Activated CD8-positive, alpha-beta memory T cell treated with anti-CD3 and anti-CD28 coated beads, Interleukin-2, amount 50 U/mL, for 1 hour (primary cell): ENCODE results near the gene ZSCAN26.
"Not testable (repeated sequence)": the region's sequence is repeated elsewhere in the genome, so short reads cannot be mapped to it uniquely, and the experiment has no call there.

ENCODE experiments used
- DNase-seq: peaks from one replicate; pipeline ENCODE4 v3.0.0-alpha.2; 2020; ENCODE audit errors: extremely low read depth

The ZSCAN26 gene

GRCh38 chr6:28257042-28257441 is 9.9 kb upstream of the ZSCAN26 start:
- DNase-seq = no peak

GRCh38 chr6:28258877-28259777 is 7.8 kb upstream of the ZSCAN26 start, which contains the start of gene NKAPL:
NKAPL (plus strand) TSS chr6:28259297; CDS start chr6:28259372, 75 bp downstream.
- DNase-seq = no peak

GRCh38 chr6:28263922-28264321 is 3.0 kb upstream of the ZSCAN26 start:
- DNase-seq = no peak

DNA sequence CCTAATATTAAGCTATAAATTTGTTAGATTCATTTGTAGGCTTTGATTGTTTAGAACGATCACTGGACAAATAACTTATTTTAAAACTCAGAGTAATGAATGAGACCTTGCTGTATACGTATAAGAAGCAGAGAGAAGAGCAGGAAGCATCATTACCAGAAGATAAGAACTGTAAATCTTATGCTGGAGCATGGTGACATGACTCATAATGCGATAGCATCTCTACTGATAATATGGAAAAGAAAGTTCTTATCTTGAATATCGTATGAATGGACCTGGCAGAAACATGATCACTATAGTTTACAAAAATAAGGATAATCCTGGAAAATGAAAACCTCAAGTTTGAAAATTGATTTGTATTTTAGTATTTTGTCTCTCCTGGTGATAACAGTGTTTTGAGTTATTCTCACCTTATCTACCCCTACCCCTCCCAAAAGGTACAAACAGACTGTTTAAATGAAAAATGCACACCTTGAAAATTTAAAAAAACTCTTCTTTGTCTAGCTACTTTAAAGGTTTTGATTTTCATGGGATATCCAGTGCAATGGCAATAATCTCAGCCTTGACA is 2.0 kb upstream of the ZSCAN26 start:
- DNase-seq = no peak

DNA sequence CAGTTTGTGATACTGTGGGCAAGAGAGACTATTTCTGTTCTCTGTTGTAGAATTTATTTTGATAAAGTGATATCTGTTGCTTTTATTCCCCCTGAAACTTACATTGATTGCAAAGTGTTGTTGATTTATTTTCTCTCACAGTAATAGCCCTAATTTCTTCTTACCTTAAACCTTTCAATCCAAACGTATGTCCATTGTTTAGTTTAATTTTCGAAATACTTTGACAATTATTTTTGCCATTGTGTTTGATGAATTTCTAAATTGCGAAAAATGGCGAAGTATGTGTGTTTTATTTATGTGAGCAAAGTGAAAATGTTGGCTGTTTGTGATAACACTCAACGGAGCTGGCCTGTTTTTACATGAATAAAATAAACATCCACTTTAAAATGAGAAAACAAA is 381 bp upstream of the ZSCAN26 start:
- DNase-seq = no peak

DNA sequence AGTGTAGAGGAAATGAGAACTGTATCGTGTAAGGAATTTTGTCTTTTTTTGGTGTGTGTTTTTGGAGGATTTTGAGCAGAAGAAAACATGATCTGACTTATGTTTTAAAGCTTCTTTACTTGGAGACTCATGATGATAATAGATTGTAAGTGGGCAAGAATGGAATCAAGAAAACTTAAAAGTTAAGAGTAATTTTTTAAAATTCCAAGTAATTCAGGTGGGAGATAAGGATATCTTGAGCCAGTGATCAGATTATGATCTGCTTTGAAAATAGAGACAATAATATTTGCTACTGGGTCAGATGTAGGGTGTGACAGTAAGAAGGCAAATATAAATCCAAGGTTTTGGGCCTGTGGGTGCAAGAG is 734 bp downstream of the ZSCAN26 start:
- no peak for DNase-seq

- no peak for DNase-seq
Observed at GRCh38 chr6:28269492-28269891, 2.5 kb downstream of the ZSCAN26 start.

DNA sequence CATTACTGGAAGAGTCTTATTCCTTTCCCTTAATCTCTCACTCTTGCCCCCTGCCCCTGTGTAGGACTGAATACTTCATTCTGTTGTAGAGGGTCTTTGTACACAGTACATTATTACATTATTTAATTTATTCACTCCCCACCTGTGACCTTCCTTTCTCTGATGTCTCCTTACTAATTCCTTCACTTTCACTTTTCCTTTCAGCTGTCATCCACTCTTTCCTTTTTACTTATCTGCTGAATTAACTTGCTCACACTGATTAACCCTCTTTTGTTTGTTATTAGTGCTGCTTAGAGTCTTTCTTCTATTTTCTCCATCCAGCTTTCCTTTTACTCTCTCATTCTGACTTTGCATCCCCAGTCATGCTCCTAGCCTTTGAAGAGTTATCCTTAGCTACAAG is 7.9 kb downstream of the ZSCAN26 start:
- DNase-seq = no peak

GRCh38 chr6:28277746-28278145 is 10.8 kb downstream of the ZSCAN26 start:
- DNase-seq = no peak

DNA sequence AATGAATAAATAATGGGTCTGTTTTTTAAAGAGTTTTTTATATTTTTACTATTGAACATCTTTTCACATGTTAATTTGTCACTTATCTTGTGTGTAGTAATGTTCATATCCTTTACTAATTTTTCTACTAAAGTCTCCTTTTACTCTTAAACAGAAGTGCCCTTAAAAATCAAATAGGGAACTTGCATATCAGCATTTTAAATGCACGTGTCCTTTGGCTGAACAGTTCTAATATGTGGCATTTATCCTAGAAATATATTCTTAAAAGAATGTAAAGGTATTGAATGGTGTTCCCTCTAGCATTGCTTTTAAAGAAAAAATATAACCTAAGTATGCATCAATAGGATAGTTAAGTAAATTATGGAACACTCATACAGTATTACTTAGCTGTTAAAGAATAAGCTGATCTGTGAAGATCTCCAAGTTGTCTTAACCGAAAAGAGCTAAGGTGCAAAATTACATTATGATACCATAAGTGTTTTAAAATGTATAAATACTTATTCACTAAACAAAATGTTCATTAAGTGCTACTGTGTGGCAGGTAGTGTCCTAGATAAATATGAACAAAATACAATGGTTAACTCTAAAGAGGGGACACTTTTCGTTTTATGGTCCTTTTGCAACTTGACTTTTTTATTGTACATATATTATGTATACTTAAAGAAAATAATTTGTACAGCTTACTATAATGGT is 13.8 kb downstream of the ZSCAN26 start:
- DNase-seq = no peak

DNA sequence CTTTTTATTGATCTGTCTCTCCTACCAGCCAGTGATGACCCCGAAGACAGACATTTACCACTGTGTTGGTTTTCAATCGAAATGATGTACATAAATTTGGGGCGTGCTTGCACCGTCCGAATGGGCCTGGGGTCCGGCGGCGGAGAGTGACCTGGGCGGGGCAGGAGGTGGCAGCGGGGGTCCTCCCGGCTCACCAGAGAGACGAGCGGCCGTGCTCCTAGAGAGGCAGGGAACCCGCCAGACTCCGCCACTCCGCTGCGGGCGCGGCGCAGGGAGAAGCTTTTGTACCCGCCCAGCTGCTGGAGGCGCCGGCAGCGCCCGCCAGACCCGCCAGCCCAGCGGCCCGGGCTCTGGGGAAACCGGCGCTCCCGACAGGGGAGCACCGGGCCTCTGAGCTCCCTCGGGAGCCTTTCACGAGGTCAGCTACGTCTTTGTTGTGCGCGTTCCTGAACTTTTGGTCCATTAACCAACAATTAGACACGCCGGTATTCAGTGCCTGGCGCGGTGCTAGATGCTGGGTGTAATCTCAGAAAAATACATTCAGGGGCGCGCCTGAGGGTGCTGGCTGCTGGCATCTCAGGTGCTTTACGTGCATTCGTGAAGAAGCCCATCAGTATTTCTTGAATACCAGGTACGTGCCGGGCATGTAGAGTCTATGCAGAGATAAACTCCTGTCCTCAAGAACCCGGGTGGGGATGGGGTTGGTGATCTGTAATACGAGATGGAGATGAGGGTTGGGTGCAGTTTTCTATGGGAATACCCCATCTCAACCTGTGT is 14.5 kb downstream of the ZSCAN26 start, which contains the start of gene PGBD1:
TSS of gene PGBD1 (plus strand) at position 285 of the 777 bp plus-strand sequence. CDS start 2,242 bp downstream, outside the sequence.
- no peak for DNase-seq

GRCh38 chr6:28282926-28283325 is 16.0 kb downstream of the ZSCAN26 start:
- DNase-seq = no peak

GRCh38 chr6:28291573-28291972 is 24.6 kb downstream of the ZSCAN26 start:
- DNase-seq = no peak

DNA sequence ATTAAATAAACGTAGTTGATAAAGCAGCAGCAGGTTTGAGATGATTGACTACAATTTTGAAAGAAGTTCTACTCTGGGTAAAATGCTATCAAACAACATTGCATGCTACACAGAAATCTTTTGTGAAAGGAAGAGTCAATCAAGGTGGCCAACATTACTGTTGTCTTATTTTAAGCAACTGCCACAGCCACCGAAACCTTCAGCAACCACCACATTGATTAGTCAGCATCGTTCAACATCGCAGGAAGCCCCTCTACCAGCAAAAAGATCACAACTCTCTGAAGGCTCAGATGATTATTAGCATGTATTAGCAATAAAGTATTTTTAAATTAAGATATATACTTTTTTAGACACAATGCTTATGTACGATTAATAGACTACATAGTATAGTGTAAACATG is 28.4 kb downstream of the ZSCAN26 start:
- DNase-seq = no peak

GRCh38 chr6:28296520-28297060 is 29.6 kb downstream of the ZSCAN26 start:
- DNase-seq = no peak

GRCh38 chr6:28303570-28303969 is 36.6 kb downstream of the ZSCAN26 start:
- no peak for DNase-seq

DNA sequence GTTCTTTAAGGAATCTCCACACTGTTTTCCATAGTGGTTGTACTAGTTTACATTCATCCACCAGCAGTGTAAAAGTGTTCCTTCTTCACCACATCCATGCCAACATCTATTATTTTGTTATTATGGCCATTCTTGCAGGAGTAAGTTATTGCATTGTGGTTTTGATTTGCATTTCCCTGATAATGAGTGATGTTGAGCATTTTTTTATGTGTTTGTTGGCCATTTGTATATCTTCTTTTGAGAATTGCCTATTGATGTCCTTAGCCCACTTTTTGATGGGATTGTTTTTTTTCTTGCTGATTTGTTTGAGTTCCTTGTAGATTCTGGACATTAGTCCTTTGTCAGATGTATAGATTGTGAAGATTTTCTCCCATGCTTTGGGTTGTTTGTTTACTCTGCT is 39.4 kb downstream of the ZSCAN26 start:
- not testable (repeated sequence) for DNase-seq

- no peak for DNase-seq
Observed at GRCh38 chr6:28311139-28311823, 44.3 kb downstream of the ZSCAN26 start.

GRCh38 chr6:28312939-28313338 is 46.0 kb downstream of the ZSCAN26 start:
- DNase-seq = no peak

DNA sequence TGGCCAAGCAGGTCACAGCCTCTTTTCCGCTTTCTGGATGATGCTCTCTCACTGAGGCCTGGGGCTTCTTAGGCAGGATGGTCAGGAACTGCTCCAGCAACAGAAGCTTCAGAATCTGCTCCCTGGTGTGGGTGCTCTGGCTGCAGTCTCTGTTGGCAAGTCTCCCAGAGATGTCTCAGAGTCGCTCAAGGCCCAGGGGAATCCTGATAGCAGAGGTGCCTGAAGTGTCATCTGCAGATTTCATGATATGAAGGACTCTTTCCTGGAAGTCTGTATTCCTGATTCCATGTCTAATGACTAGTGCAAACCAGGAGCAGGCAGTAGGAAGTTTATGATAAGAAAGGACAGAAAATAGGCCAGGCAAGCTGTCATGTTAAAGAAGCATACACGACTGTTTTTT is 48.7 kb downstream of the ZSCAN26 start:
- DNase-seq = no peak

DNA sequence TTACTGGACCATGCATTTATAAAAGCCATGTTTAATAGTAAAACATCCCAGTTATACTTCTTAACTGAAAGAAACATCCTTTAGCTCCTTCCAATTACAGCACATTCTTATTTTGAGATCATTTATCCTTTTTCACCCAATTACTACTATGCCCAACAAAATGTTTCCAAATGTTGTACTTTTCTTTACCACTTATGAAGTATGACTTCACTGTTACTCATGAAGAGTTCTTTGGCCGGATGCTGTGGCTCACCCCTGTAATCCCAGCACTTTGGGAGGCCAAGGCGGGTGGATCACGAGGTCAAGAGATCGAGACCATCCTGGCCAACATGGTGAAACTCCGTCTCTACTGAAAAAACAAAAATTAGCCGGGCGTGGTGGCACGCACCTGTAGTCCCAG is 50.9 kb downstream of the ZSCAN26 start:
- DNase-seq = not testable (repeated sequence)
